ENCODE results near the gene STON2.

STON2 gene

GRCh38 chr14:81344481-81345160, 55.5 kb downstream of the STON2 start:
- DNase-seq (ENCODE audit: insufficient read length, low spot score) (no peak), FAIRE-seq (no peak)
- TF ChIP-seq, protein P1, sequence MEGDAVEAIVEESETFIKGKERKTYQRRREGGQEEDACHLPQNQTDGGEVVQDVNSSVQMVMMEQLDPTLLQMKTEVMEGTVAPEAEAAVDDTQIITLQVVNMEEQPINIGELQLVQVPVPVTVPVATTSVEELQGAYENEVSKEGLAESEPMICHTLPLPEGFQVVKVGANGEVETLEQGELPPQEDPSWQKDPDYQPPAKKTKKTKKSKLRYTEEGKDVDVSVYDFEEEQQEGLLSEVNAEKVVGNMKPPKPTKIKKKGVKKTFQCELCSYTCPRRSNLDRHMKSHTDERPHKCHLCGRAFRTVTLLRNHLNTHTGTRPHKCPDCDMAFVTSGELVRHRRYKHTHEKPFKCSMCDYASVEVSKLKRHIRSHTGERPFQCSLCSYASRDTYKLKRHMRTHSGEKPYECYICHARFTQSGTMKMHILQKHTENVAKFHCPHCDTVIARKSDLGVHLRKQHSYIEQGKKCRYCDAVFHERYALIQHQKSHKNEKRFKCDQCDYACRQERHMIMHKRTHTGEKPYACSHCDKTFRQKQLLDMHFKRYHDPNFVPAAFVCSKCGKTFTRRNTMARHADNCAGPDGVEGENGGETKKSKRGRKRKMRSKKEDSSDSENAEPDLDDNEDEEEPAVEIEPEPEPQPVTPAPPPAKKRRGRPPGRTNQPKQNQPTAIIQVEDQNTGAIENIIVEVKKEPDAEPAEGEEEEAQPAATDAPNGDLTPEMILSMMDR (IDR thresholded peaks at IDR 0.05; ENCODE audit: insufficient read depth, missing control alignments) = no peak

DNA sequence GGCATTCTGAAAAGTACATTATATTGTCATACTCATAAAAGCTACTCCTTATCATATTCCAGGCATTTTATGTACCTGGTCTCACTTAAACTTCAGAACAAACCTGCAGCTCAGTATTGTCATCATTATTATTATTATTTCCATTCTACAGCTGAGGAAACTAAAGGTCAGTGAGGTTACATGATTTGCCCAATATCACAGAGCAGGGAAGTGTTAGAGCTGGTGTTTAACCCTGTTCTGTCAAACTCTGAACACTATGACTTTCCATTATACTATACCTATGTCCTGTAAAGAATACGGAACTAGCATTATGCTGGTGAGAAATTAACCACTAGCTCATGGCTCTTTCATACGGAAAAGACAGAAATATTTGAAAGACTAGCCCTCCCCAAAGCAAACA, 56.4 kb downstream of the STON2 start:
- FAIRE-seq (no peak), DNase-seq (ENCODE audit: insufficient read length, low spot score) (no peak)
- TF ChIP-seq, protein P1 (IDR thresholded peaks at IDR 0.05; ENCODE audit: insufficient read depth, missing control alignments) = no peak

- no peak for DNase-seq (ENCODE audit: insufficient read length, low spot score)
- FAIRE-seq = no peak
- TF ChIP-seq, protein P1 (IDR thresholded peaks at IDR 0.05; ENCODE audit: insufficient read depth, missing control alignments) = no peak
These were observed 57.1 kb downstream of the STON2 start for GRCh38 chr14:81342850-81343580.

- no peak for DNase-seq (ENCODE audit: insufficient read length, low spot score)
- TF ChIP-seq, protein P1 (IDR thresholded peaks at IDR 0.05; ENCODE audit: insufficient read depth, missing control alignments) = no peak
- FAIRE-seq = no peak
These were observed 58.3 kb downstream of the STON2 start for GRCh38 chr14:81341781-81342180.

DNA sequence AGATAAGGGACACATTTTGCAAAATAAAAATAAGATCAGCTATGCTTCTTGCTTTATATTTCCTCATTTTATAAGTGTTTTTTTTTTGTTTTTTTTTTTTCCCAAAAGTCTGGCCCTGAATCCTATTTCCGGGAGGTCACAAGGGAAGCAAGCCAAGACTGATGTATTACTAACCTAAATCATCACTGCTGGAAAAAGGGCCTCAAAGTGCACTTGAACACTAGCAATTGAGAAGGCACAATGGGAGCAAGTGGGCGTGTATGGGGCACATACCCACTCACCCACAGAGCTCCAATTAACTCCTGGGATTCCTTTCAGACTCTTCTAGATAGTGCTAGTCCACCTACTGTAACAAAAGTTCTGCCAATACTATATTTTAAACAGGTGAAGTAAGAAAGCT, 58.8 kb downstream of the STON2 start:
- DNase-seq (ENCODE audit: insufficient read length, low spot score) (no peak), FAIRE-seq (no peak)

GRCh38 chr14:81340201-81340600, 59.9 kb downstream of the STON2 start:
- TF ChIP-seq, protein P1 (IDR thresholded peaks at IDR 0.05; ENCODE audit: insufficient read depth, missing control alignments) = no peak
- FAIRE-seq (no peak), DNase-seq (ENCODE audit: insufficient read length, low spot score) (no peak)

More for the DNA sequence above, 58.8 kb downstream of the STON2 start:
- TF ChIP-seq, protein P1 (IDR thresholded peaks at IDR 0.05; ENCODE audit: insufficient read depth, missing control alignments) = no peak

DNA sequence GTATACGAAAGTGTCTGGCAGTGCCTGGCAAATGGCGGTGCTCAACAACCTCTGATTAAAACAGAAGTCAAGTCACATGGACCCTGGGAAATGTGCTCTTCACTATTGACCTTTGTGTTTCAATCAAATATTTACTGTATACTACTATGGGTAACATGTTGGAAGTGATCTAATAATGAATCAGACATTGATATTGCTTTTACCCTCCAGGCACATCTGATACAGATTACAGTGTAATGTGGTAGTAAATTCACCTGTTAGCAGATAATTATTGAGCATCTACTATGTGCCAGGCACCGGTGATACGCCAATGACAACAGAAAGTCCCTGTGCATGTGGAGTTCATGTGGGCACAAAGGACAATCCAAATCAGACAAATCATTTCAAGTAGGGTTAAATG, 63.1 kb downstream of the STON2 start:
- FAIRE-seq (no peak), DNase-seq (ENCODE audit: insufficient read length, low spot score) (no peak)
- TF ChIP-seq, protein P1 (IDR thresholded peaks at IDR 0.05; ENCODE audit: insufficient read depth, missing control alignments) = no peak

All from D721Med (cell line).